HCT116 (cell line): ENCODE data around the gene MBP. TPM values are rescaled to one million over a fixed set of nuclear protein-coding genes. Genes with fewer than 3 reads are reported as not detected.

Experiments used
- ATAC-seq: fragments of 200-7000 bp; cut with Tn5 transposase; 2 replicates; pipeline ENCODE4 v1.9.1; 2020; ENCODE audit warnings: mild to moderate bottlenecking, moderate library complexity
- BruUV-seq: library from RNA; stranded (reverse); fragments of 400-500 nt; replicated peaks from 2 replicates; lab custom pipeline; 2021; lab: Mats Ljungman, UMichigan
- CTCF ChIA-PET: fragments of 300-600 bp; sonication (Branson Sonifier 250); formaldehyde crosslinking; loops from one replicate; lab custom pipeline; 2021; ENCODE audit warnings: antibody characterized with exemption; lab: Charles Lee
- POLR2A ChIA-PET: fragments of 300-600, 350-600 bp; sonication (Branson Sonifier 250); formaldehyde crosslinking; loops from one replicate; lab custom pipeline; 2021; ENCODE audit warnings: antibody characterized with exemption; lab: Charles Lee
- RAD21 ChIA-PET, 2 experiments: fragments of 300-600 bp; sonication (Branson Sonifier 250); formaldehyde crosslinking; loops; one replicate each; lab custom pipeline; 2023; ENCODE audit warnings: low total read pairs in 2 of 2; ENCODE audit not compliant: uncharacterized antibody in 2 of 2, unreplicated experiment in 2 of 2, low non-redundant PET in 1 of 2; lab: Charles Lee
- DNase-seq: peaks from one replicate; pipeline ENCODE4 v3.0.0-alpha.2; 2010; ENCODE audit warnings: low read depth, low spot score
- H2AFZ ChIP-seq: fragments of 200-600 bp; shearing (Covaris generic), sonication (generic); 2 replicates; pipeline ENCODE4 v1.6.1; 2017; ENCODE audit warnings: low read depth, mixed run types, mixed read lengths, antibody characterized with exemption, low read length; ENCODE audit not compliant: poor library complexity, severe bottlenecking
- H3K27ac ChIP-seq: 2 replicates; pipeline ENCODE4 v1.5.1; 2012; ENCODE audit warnings: low read depth, low read length
- H3K27me3 ChIP-seq: fragments of 200-600 bp; sonication (generic); 2 replicates; pipeline ENCODE4 v1.6.1; 2016; ENCODE audit warnings: mixed run types, low read length, mixed read lengths; ENCODE audit not compliant: insufficient read depth
- H3K36me3 ChIP-seq, 2 experiments: fragments of 200-500 bp in 1 of 2; fragments of 200-600 bp in 1 of 2; sonication (Bioruptor generic) in 1 of 2; sonication (generic) in 1 of 2; 2 replicates each; pipeline versions ENCODE4 v1.5.1 to v1.6.1; 2014 to 2016; ENCODE audit warnings: low read length in 2 of 2, inconsistent platforms in 1 of 2, mixed read lengths in 1 of 2, mixed run types in 1 of 2; ENCODE audit not compliant: insufficient read depth in 2 of 2, control insufficient read depth in 1 of 2
- H3K4me1 ChIP-seq, 2 experiments: fragments of 200-600 bp in 1 of 2; sonication (generic) in 1 of 2; 2 replicates each; pipeline versions ENCODE4 v1.5.1 to v1.6.1; 2012 to 2017; ENCODE audit warnings: low read length in 2 of 2, inconsistent platforms in 1 of 2, mild to moderate bottlenecking in 1 of 2, mixed read lengths in 1 of 2, mixed run types in 1 of 2, moderate library complexity in 1 of 2; ENCODE audit not compliant: insufficient read depth in 2 of 2, control insufficient read depth in 1 of 2
- H3K4me2 ChIP-seq: fragments of 200-600 bp; sonication (generic); 2 replicates; pipeline ENCODE4 v1.6.1; 2017; ENCODE audit warnings: mixed run types, low read length, mixed read lengths
- H3K4me3 ChIP-seq, 2 experiments: fragments of 200-600 bp in 1 of 2; sonication (generic) in 1 of 2; replicated peaks in 1 of 2; 2 replicates each; pipeline ENCODE4 v1.5.1; 2011 to 2016; ENCODE audit warnings: low read length in 2 of 2, control low read depth in 1 of 2, low read depth in 1 of 2, mild to moderate bottlenecking in 1 of 2, mixed read lengths in 1 of 2, mixed run types in 1 of 2
- H3K79me2 ChIP-seq: fragments of 200-600 bp; sonication (generic); 2 replicates; pipeline ENCODE4 v1.6.1; 2017; ENCODE audit warnings: mild to moderate bottlenecking, mixed run types, low read length, moderate library complexity, mixed read lengths; ENCODE audit not compliant: insufficient read depth
- H3K9ac ChIP-seq: fragments of 200-600 bp; sonication (generic); 2 replicates; pipeline ENCODE4 v1.6.1; 2016; ENCODE audit warnings: low read length, mixed read lengths
- H3K9me2 ChIP-seq: fragments of 200-600 bp; sonication (generic), shearing (Covaris generic); 2 replicates; pipeline ENCODE4 v1.6.1; 2017; ENCODE audit warnings: mixed run types, mild to moderate bottlenecking, moderate library complexity; ENCODE audit not compliant: insufficient read depth
- H3K9me3 ChIP-seq, 2 experiments: fragments of 200-500 bp in 1 of 2; fragments of 200-600 bp in 1 of 2; sonication (Bioruptor generic) in 1 of 2; sonication (generic) in 1 of 2; 2 replicates each; pipeline ENCODE4 v1.6.1; 2014 to 2017; ENCODE audit warnings: low read length in 2 of 2, mixed read lengths in 2 of 2, inconsistent platforms in 1 of 2, low read depth in 1 of 2, mild to moderate bottlenecking in 1 of 2, mixed run types in 1 of 2, moderate library complexity in 1 of 2; ENCODE audit not compliant: control insufficient read depth in 1 of 2, insufficient read depth in 1 of 2
- H4K20me1 ChIP-seq: fragments of 200-600 bp; sonication (generic), shearing (Covaris generic); 2 replicates; pipeline ENCODE4 v1.6.1; 2017; ENCODE audit warnings: mixed run types, mild to moderate bottlenecking, moderate library complexity; ENCODE audit not compliant: insufficient read depth
- CBX3 ChIP-seq: IDR thresholded peaks from 2 replicates; pipeline ENCODE4 v1.6.1; 2012; ENCODE audit warnings: low read depth
- ELF1 ChIP-seq: IDR thresholded peaks from 2 replicates; pipeline ENCODE4 v1.6.1; 2012; ENCODE audit warnings: low read depth, borderline replicate concordance
- EZH2 ChIP-seq: fragments of 200-600 bp; sonication (generic); IDR thresholded peaks from 2 replicates; pipeline ENCODE4 v1.6.1; 2017; ENCODE audit warnings: antibody characterized with exemption, mixed run types
- FOSL1 ChIP-seq: IDR thresholded peaks from 2 replicates; pipeline ENCODE4 v1.6.1; 2012; ENCODE audit warnings: low read depth
- POLR2AphosphoS5 ChIP-seq: IDR thresholded peaks from 2 replicates; pipeline ENCODE4 v1.6.1; 2011; ENCODE audit warnings: mild to moderate bottlenecking, low read depth, low read length, moderate library complexity
- SIN3A ChIP-seq: IDR thresholded peaks from 2 replicates; pipeline ENCODE4 v1.6.1; 2012; ENCODE audit warnings: low read depth
- TCF7L2 ChIP-seq: IDR thresholded peaks from 2 replicates; pipeline ENCODE4 v1.7.0; 2011; ENCODE audit warnings: borderline replicate concordance, inconsistent platforms; ENCODE audit not compliant: insufficient read depth, insufficient read length; ENCODE audit errors: extremely low read depth
- YY1 ChIP-seq: IDR thresholded peaks from 2 replicates; pipeline ENCODE4 v1.6.1; 2011; ENCODE audit warnings: low read length, low read depth, moderate library complexity, mild to moderate bottlenecking; ENCODE audit not compliant: insufficient replicate concordance; ENCODE audit errors: extremely low read depth
- ZFX ChIP-seq: fragments of 450-650 bp; IDR thresholded peaks from 2 replicates; pipeline ENCODE4 v1.6.1; 2017
- intact Hi-C: fragments of 100-400 bp; cut with micrococcal nuclease; formaldehyde crosslinking; loops from 2 replicates; pipeline ENCODE4 v1.10.0; 2022
- total RNA-seq: library from RNA; stranded (reverse); gene quantifications from one replicate; pipeline ENCODE4 v1.2.1, GENCODE V29; 2021; ENCODE audit not compliant: unreplicated experiment
- TF ChIP-seq, protein P1 (sequence below): IDR thresholded peaks from 2 replicates; pipeline ENCODE4 v1.6.1; 2012
- TF ChIP-seq, protein P2 (sequence below), 3 experiments: fragments of 200-600 bp in 1 of 3; sonication (generic) in 1 of 3; IDR thresholded peaks in 2 of 3; conservative IDR thresholded peaks in 1 of 3; 2 replicates each; pipeline ENCODE4 v1.5.1; 2012 to 2017; ENCODE audit warnings: low read depth in 2 of 3, low read length in 2 of 3, antibody characterized with exemption in 1 of 3, borderline replicate concordance in 1 of 3, control low read depth in 1 of 3, mild to moderate bottlenecking in 1 of 3, mixed read lengths in 1 of 3, mixed run types in 1 of 3, moderate library complexity in 1 of 3; ENCODE audit not compliant: insufficient read depth in 1 of 3
- TF ChIP-seq, protein P3 (sequence below): IDR thresholded peaks from 2 replicates; pipeline ENCODE4 v1.6.1; 2012; ENCODE audit warnings: low read depth
- TF ChIP-seq, protein P4 (sequence below): IDR thresholded peaks from 2 replicates; pipeline ENCODE4 v1.6.1; 2012

The MBP gene
- total RNA-seq, 1 experiment from 2014 or later, result 34.9 TPM

DNA sequence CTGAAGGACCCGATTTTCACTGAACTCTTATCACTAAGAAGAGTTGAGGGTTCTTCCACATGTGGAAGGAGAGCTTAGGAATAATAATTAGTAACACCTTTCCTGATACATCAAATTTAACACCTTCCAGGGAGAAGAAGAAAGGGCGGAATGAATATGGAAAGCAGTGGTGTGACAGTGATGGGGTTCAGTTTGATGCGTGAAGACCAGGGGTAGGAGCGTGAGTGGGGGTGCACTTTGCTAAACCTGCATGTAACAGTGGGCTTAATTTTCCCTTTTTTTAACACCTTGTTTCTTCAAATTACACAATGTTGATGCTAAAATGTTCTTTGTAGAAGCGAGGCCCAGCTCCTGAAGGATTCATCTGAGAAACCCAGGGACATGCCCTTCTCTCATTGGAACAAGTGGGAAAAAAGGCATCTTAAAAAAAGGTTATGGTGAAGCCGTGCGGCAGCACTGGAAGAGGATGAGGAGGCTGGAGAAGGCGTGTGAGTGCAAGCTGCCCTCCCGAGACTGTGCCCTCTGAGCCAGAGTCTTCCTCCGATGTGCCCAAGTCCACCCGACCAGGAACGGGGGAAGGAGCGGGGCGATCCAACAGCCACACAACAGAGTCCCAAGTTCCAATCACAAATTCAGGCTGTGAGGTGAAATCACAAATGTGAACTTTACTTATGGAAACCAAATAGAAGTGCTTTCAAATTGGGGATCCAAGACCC is 80.8 kb downstream of the MBP start:
- Histone ChIP-seq H3K9ac (no peak overlapping the region), H3K27ac (no peak overlapping the region), H3K27me3 (no peaks in the 10 kb centered on the region), H3K79me2 (no peaks in the 10 kb centered on the region; the same call in 1 of the 2 replicates), H3K4me1 (peaks cover 0 to 5% of the 10 kb centered on the region in 2 experiments; a peak in 1 of 4 replicates), H4K20me1 (no peaks in the 10 kb centered on the region), H2AFZ (no peak overlapping the region), H3K9me3 (no peaks in the 10 kb centered on the region), H3K9me2 (no peaks in the 10 kb centered on the region), H3K4me3 (no peak overlapping the region), H3K4me2 (no peak overlapping the region), H3K36me3 (no peaks in the 10 kb centered on the region; a peak in 1 of 4 replicates)
- TF ChIP-seq CBX3 (no peak), ELF1 (no peak), ZFX (no peak), FOSL1 (no peak)
- BruUV-seq, result no TSS peak
- DNase-seq, result no peak
- intact Hi-C loops, result loop anchor here (10.0 kb wide), 1 partner anchor 47 kb away; no protein-coding TSS in a partner anchor
- ChIA-PET POLR2A (no interaction called here), CTCF (no interaction called here), RAD21 (no interaction called here)
- no peak for ATAC-seq

DNA sequence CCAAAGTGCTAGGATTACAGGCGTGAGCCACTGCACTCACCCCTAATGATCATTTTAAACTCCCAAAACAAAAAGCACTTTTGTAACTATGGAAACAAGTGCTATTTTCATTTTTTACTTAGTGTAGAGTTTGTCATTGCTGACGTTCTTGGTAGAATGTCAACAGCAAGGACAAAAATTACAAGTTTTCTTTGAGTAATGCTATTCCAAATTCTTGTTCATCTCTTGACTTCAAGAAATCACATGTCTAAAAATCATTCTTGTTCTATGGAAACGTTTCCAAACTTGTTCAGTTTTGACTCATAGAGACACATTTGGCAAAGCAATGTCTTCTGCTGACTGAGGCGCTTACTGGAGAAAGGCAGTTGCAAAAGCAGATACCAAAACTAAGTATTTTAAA is 82.6 kb downstream of the MBP start:
- POLR2A ChIA-PET, result no interaction called here
- no TSS peak for BruUV-seq
- H2AFZ ChIP-seq, result no peak overlapping the region
- no peak overlapping the region for H3K9ac ChIP-seq
- RAD21 ChIA-PET, result no interaction called here
- no peaks in the 10 kb centered on the region for H4K20me1 ChIP-seq
- peaks cover 0 to 3% of the 10 kb centered on the region in 2 experiments; a peak in 1 of 4 replicates for H3K4me1 ChIP-seq
- DNase-seq (no peak), ATAC-seq (no peak)
- intact Hi-C loops, result loop anchor here (10.0 kb wide), 1 partner anchor 45 kb away; no protein-coding TSS in a partner anchor
- no peaks in the 10 kb centered on the region for H3K27me3 ChIP-seq
- CTCF ChIA-PET, result no interaction called here
- no peaks in the 10 kb centered on the region; the same call in 1 of the 2 replicates for H3K79me2 ChIP-seq
- H3K36me3 ChIP-seq, result no peaks in the 10 kb centered on the region; a peak in 1 of 4 replicates
- H3K9me3 ChIP-seq, result no peaks in the 10 kb centered on the region
- no peak overlapping the region for H3K4me3 ChIP-seq
- H3K4me2 ChIP-seq, result no peak overlapping the region
- H3K9me2 ChIP-seq, result no peaks in the 10 kb centered on the region
- H3K27ac ChIP-seq, result no peak overlapping the region
- no peak for TF ChIP-seq YY1
- no peak for TF ChIP-seq SIN3A
- TF ChIP-seq, protein P1, sequence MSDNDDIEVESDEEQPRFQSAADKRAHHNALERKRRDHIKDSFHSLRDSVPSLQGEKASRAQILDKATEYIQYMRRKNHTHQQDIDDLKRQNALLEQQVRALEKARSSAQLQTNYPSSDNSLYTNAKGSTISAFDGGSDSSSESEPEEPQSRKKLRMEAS, result no peak
- TF ChIP-seq ELF1, result no peak
- no peak for TF ChIP-seq TCF7L2
- TF ChIP-seq, protein P2, sequence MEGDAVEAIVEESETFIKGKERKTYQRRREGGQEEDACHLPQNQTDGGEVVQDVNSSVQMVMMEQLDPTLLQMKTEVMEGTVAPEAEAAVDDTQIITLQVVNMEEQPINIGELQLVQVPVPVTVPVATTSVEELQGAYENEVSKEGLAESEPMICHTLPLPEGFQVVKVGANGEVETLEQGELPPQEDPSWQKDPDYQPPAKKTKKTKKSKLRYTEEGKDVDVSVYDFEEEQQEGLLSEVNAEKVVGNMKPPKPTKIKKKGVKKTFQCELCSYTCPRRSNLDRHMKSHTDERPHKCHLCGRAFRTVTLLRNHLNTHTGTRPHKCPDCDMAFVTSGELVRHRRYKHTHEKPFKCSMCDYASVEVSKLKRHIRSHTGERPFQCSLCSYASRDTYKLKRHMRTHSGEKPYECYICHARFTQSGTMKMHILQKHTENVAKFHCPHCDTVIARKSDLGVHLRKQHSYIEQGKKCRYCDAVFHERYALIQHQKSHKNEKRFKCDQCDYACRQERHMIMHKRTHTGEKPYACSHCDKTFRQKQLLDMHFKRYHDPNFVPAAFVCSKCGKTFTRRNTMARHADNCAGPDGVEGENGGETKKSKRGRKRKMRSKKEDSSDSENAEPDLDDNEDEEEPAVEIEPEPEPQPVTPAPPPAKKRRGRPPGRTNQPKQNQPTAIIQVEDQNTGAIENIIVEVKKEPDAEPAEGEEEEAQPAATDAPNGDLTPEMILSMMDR (IDR thresholded peaks at IDR 0.05 in 2 of 3, conservative IDR thresholded peaks at IDR 0.05 in 1 of 3; ENCODE audit: borderline replicate concordance in 1 of 3, insufficient read depth in 1 of 3, low read depth in 2 of 3, low read length in 2 of 3), result no peak
- no peak for TF ChIP-seq EZH2
- TF ChIP-seq, protein P3, sequence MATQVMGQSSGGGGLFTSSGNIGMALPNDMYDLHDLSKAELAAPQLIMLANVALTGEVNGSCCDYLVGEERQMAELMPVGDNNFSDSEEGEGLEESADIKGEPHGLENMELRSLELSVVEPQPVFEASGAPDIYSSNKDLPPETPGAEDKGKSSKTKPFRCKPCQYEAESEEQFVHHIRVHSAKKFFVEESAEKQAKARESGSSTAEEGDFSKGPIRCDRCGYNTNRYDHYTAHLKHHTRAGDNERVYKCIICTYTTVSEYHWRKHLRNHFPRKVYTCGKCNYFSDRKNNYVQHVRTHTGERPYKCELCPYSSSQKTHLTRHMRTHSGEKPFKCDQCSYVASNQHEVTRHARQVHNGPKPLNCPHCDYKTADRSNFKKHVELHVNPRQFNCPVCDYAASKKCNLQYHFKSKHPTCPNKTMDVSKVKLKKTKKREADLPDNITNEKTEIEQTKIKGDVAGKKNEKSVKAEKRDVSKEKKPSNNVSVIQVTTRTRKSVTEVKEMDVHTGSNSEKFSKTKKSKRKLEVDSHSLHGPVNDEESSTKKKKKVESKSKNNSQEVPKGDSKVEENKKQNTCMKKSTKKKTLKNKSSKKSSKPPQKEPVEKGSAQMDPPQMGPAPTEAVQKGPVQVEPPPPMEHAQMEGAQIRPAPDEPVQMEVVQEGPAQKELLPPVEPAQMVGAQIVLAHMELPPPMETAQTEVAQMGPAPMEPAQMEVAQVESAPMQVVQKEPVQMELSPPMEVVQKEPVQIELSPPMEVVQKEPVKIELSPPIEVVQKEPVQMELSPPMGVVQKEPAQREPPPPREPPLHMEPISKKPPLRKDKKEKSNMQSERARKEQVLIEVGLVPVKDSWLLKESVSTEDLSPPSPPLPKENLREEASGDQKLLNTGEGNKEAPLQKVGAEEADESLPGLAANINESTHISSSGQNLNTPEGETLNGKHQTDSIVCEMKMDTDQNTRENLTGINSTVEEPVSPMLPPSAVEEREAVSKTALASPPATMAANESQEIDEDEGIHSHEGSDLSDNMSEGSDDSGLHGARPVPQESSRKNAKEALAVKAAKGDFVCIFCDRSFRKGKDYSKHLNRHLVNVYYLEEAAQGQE, result no peak
- TF ChIP-seq ZFX, result no peak
- no peak for TF ChIP-seq POLR2AphosphoS5
- TF ChIP-seq, protein P4, sequence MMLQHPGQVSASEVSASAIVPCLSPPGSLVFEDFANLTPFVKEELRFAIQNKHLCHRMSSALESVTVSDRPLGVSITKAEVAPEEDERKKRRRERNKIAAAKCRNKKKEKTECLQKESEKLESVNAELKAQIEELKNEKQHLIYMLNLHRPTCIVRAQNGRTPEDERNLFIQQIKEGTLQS, result no peak
